ENCODE data around the gene ATF6. TPM values are rescaled to one million over a fixed set of nuclear protein-coding genes. Genes with fewer than 3 reads are reported as not detected.

Gene ATF6
- total and polyA plus RNA-seq, 2 of the 4 experiments (the other 2 are of a cell fraction): 12.2 to 17.6 TPM

DNA sequence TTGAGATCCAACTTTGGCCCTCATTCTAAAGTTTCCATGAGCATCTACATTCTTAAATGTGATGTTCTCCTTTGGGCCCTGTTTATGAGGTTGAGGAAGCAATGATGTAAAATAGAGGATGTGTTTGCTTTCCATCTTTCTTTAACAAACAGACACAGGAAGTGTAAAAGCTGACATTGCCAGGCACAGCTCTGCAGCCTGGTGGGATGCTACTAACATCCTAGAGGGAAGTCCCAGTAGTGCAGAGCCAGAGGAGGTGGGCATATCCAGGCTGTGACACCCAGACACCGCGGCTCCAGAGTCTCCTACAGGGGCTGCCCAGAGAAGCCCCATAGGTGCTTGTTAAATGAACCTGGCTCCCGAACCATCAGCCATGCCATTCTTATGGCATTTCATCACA, 241.3 kb downstream of the ATF6 start:
- H3K9me1 ChIP-seq (ENCODE audit: insufficient read depth, low read length): peaks cover 3% of the 10 kb centered on the region; the same call in 1 of the 2 replicates
- in situ Hi-C loops (cut with MboI; ENCODE audit: low sequenced_read_pairs): no loop called here
- intact Hi-C loops (cut with micrococcal nuclease): no loop called here

More for the DNA sequence above, 241.3 kb downstream of the ATF6 start:
- dilution Hi-C loops (cut with HindIII; ENCODE audit: low sequenced_read_pairs, unreplicated experiment): no loop called here
- Histone ChIP-seq H3K4ac (ENCODE audit: low read depth, low read length) (no peak overlapping the region), H3K56ac (ENCODE audit: extremely low read depth, insufficient read depth, low read length) (no peak overlapping the region), H3K9me3 (ENCODE audit: control insufficient read depth, insufficient read depth, low read length) (no peaks in the 10 kb centered on the region), H4K5ac (ENCODE audit: low read depth, low read length) (no peak overlapping the region), H2BK20ac (ENCODE audit: low read depth, low read length) (no peak overlapping the region), H2AK9ac (replicated peaks; ENCODE audit: low read depth, low read length, poor library complexity) (no peak overlapping the region), H2AK5ac (ENCODE audit: low read depth, low read length) (no peak overlapping the region), H2BK15ac (ENCODE audit: low read depth, low read length) (no peak overlapping the region), H3K23ac (ENCODE audit: low read depth, low read length) (no peak overlapping the region), H3K9ac (ENCODE audit: low read depth, low read length) (no peak overlapping the region), H4K91ac (ENCODE audit: insufficient read depth, low read depth, low read length) (no peak overlapping the region), H3K4me2 (ENCODE audit: low read depth, low read length) (no peak overlapping the region), H3K27ac (ENCODE audit: insufficient read depth, low read length) (no peak overlapping the region), H2BK5ac (ENCODE audit: low read depth, low read length, poor library complexity, severe bottlenecking) (no peak overlapping the region), H3K4me3 (ENCODE audit: insufficient read depth, low read depth, low read length) (no peak overlapping the region), H3K79me1 (ENCODE audit: low read depth in 1 of 2, low read length in 2 of 2) (no peaks in the 10 kb centered on the region), H2AFZ (replicated peaks; ENCODE audit: low read length, poor library complexity) (no peak overlapping the region), H3K27me3 (ENCODE audit: control insufficient read depth, insufficient read depth, low read length) (peaks cover 7% of the 10 kb centered on the region; the same call in 1 of the 2 replicates), H4K20me1 (ENCODE audit: insufficient read depth, low read length) (no peaks in the 10 kb centered on the region), H3K36me3 (ENCODE audit: control insufficient read depth, insufficient read depth, low read length) (no peaks in the 10 kb centered on the region), H4K8ac (ENCODE audit: low read depth in 2 of 2, low read length in 2 of 2) (no peak overlapping the region), H2BK120ac (ENCODE audit: low read depth, low read length) (no peak overlapping the region), H3K18ac (ENCODE audit: low read depth, low read length) (no peak overlapping the region), H3K4me1 (ENCODE audit: control insufficient read depth, insufficient read depth, low read length) (peaks cover 7% of the 10 kb centered on the region), H3K14ac (replicated peaks; ENCODE audit: low read depth, low read length) (no peak overlapping the region)
- TF ChIP-seq BHLHE40 (IDR thresholded peaks at IDR 0.05; ENCODE audit: low read depth, low read length) (no peak), SMC3 (IDR thresholded peaks at IDR 0.05; ENCODE audit: low read depth, low read length) (no peak), MXI1 (IDR thresholded peaks at IDR 0.05; ENCODE audit: borderline replicate concordance, low read depth, low read length) (no peak), CHD1 (IDR thresholded peaks at IDR 0.05; ENCODE audit: low read depth, low read length) (no peak), MAZ (IDR thresholded peaks at IDR 0.05; ENCODE audit: borderline replicate concordance, low read depth, low read length) (no peak), MAFK (IDR thresholded peaks at IDR 0.05; ENCODE audit: low read depth, low read length) (no peak)
- TF ChIP-seq, protein P1, sequence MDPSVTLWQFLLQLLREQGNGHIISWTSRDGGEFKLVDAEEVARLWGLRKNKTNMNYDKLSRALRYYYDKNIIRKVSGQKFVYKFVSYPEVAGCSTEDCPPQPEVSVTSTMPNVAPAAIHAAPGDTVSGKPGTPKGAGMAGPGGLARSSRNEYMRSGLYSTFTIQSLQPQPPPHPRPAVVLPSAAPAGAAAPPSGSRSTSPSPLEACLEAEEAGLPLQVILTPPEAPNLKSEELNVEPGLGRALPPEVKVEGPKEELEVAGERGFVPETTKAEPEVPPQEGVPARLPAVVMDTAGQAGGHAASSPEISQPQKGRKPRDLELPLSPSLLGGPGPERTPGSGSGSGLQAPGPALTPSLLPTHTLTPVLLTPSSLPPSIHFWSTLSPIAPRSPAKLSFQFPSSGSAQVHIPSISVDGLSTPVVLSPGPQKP (IDR thresholded peaks at IDR 0.05; ENCODE audit: borderline replicate concordance, low read depth, low read length): no peak
- 92% methylated on average over 2 of the region's 3 CpGs; no CpG with 5 or more reads in 1 of the 2 experiments for WGBS, 2 experiments (ENCODE audit: extremely low coverage in 2 of 2, insufficient read length in 1 of 2)
- ChIA-PET POLR2A (ENCODE audit: unreplicated experiment) (no interaction called here), CTCF (no interaction called here)
- no peak for DNase-seq
- no TSS peak for BruUV-seq (replicated peaks)
- ATAC-seq (ENCODE audit: low read depth): no peak
